ENCODE results near the gene CCL7. TPM values are rescaled to one million over a fixed set of nuclear protein-coding genes. Genes with fewer than 3 reads are reported as not detected.

The CCL7 gene
- total and polyA plus RNA-seq, 2 of the 4 experiments (the other 2 are of a cell fraction), result 0.18 to 0.58 TPM

DNA sequence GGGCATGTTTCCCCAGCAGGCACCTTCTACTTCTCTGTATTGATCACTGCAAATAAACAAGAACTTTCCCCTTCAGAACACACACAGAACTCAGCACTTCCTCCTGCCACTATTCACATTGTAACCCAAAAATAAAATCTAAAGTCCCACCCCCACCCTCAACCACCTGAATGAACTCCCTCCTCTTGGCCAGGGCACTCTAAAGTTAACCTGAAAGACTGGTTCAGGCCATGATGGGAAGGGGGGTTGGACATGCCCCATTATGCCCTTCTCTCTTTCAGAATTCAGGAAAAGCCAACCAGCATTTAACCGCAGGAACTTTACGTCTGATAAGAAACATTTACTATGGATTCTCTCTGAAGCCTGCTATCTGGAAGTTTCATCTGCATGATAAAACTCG lies 42.3 kb upstream of the CCL7 start:
- Histone ChIP-seq H2BK5ac (ENCODE audit: low read depth, low read length, poor library complexity, severe bottlenecking) (no peak overlapping the region), H3K79me1 (ENCODE audit: low read depth in 1 of 2, low read length in 2 of 2) (no peaks in the 10 kb centered on the region), H3K4me2 (ENCODE audit: low read depth, low read length) (no peak overlapping the region), H2BK20ac (ENCODE audit: low read depth, low read length) (no peak overlapping the region), H2BK120ac (ENCODE audit: low read depth, low read length) (no peak overlapping the region), H2BK15ac (ENCODE audit: low read depth, low read length) (no peak overlapping the region), H2AFZ (replicated peaks; ENCODE audit: low read length, poor library complexity) (no peak overlapping the region), H3K56ac (ENCODE audit: extremely low read depth, insufficient read depth, low read length) (no peak overlapping the region), H4K5ac (ENCODE audit: low read depth, low read length) (no peak overlapping the region), H3K4ac (ENCODE audit: low read depth, low read length) (no peak overlapping the region), H3K4me3 (ENCODE audit: insufficient read depth, low read depth, low read length) (no peak overlapping the region), H3K27ac (ENCODE audit: insufficient read depth, low read length) (no peak overlapping the region), H4K8ac (ENCODE audit: low read depth in 2 of 2, low read length in 2 of 2) (no peak overlapping the region), H3K23ac (ENCODE audit: low read depth, low read length) (no peak overlapping the region), H4K91ac (ENCODE audit: insufficient read depth, low read depth, low read length) (no peak overlapping the region), H4K20me1 (ENCODE audit: insufficient read depth, low read length) (no peaks in the 10 kb centered on the region), H3K9ac (ENCODE audit: low read depth, low read length) (no peak overlapping the region), H3K9me3 (ENCODE audit: control insufficient read depth, insufficient read depth, low read length) (peaks cover 2% of the 10 kb centered on the region; the same call in 1 of the 2 replicates), H3K9me1 (ENCODE audit: insufficient read depth, low read length) (no peaks in the 10 kb centered on the region), H3K27me3 (ENCODE audit: control insufficient read depth, insufficient read depth, low read length) (peaks cover 1% of the 10 kb centered on the region), H3K36me3 (ENCODE audit: control insufficient read depth, insufficient read depth, low read length) (no peaks in the 10 kb centered on the region), H2AK9ac (replicated peaks; ENCODE audit: low read depth, low read length, poor library complexity) (no peak overlapping the region), H3K4me1 (ENCODE audit: control insufficient read depth, insufficient read depth, low read length) (no peaks in the 10 kb centered on the region), H2AK5ac (ENCODE audit: low read depth, low read length) (no peak overlapping the region), H3K14ac (replicated peaks; ENCODE audit: low read depth, low read length) (no peak overlapping the region), H3K18ac (ENCODE audit: low read depth, low read length) (no peak overlapping the region)
- intact Hi-C loops (cut with micrococcal nuclease), result no loop called here
- no peak for TF ChIP-seq RCOR1 (IDR thresholded peaks at IDR 0.05; ENCODE audit: insufficient replicate concordance, low read length)
- TF ChIP-seq NFE2L2 (IDR thresholded peaks at IDR 0.05; ENCODE audit: low read depth, low read length), result no peak
- TF ChIP-seq POLR2A (IDR thresholded peaks at IDR 0.05; ENCODE audit: low read depth, low read length), result no peak
- ChIA-PET CTCF (no interaction called here), POLR2A (ENCODE audit: unreplicated experiment) (no interaction called here)
- BruUV-seq (replicated peaks), result no TSS peak
- in situ Hi-C loops (cut with MboI; ENCODE audit: low sequenced_read_pairs), result no loop called here
- ATAC-seq (ENCODE audit: low read depth) (no peak), DNase-seq (no peak)
- no CpG with 5 or more reads among the region's 3 CpGs for WGBS, 2 experiments (ENCODE audit: extremely low coverage in 2 of 2, insufficient read length in 1 of 2)
- dilution Hi-C loops (cut with HindIII; ENCODE audit: low sequenced_read_pairs, unreplicated experiment), result no loop called here
